PC-9 (cell line): ENCODE data around the gene HOXD3. TPM values are rescaled to one million over a fixed set of nuclear protein-coding genes. Genes with fewer than 3 reads are reported as not detected.
A peak's percentile ranks its signal among the peaks of the same experiment; 100 is the strongest.

Source experiments
- BruUV-seq: library from RNA; stranded (reverse); fragments of 400-500 nt; replicated peaks from 2 replicates; lab custom pipeline; 2021; lab: Mats Ljungman, UMichigan
- CTCF ChIA-PET: fragments of 300-600 bp; sonication (Branson Sonifier 250); formaldehyde crosslinking; loops from one replicate; lab custom pipeline; 2022; ENCODE audit warnings: antibody characterized with exemption; lab: Charles Lee
- POLR2A ChIA-PET: fragments of 300-600 bp; sonication (Branson Sonifier 250); formaldehyde crosslinking; loops from one replicate; lab custom pipeline; 2022; ENCODE audit warnings: antibody characterized with exemption; ENCODE audit not compliant: unreplicated experiment; lab: Charles Lee
- DNase-seq, 2 experiments: peaks; one replicate each; pipeline versions ENCODE4 v3.0.0 to v3.0.0-alpha.2; 2015 to 2022; ENCODE audit warnings: mixed read lengths in 1 of 2
- H2AFZ ChIP-seq: fragments of 200-600 bp; sonication (generic); 2 replicates; pipeline ENCODE4 v1.8.1; 2017; ENCODE audit warnings: antibody characterized with exemption
- H3F3A ChIP-seq: fragments of 200-600 bp; sonication (generic); 2 replicates; pipeline ENCODE4 v1.8.1; 2017; ENCODE audit warnings: antibody characterized with exemption, mild to moderate bottlenecking, low read depth; ENCODE audit not compliant: insufficient read depth
- H3K27ac ChIP-seq: fragments of 200-600 bp; sonication (generic); 2 replicates; pipeline ENCODE4 v1.6.1; 2016; ENCODE audit warnings: mixed run types
- H3K27me3 ChIP-seq: fragments of 200-600 bp; sonication (generic); 2 replicates; pipeline ENCODE4 v1.6.1; 2016; ENCODE audit warnings: low read depth, mixed run types; ENCODE audit not compliant: insufficient read depth
- H3K36me3 ChIP-seq: fragments of 200-600 bp; sonication (generic); 2 replicates; pipeline ENCODE4 v1.6.1; 2016; ENCODE audit warnings: low read depth, mixed run types
- H3K4me1 ChIP-seq: fragments of 200-600 bp; sonication (generic); replicated peaks from 2 replicates; pipeline ENCODE4 v1.6.1; 2016; ENCODE audit warnings: mixed run types; ENCODE audit not compliant: insufficient read depth
- H3K4me2 ChIP-seq: fragments of 200-600 bp; sonication (generic); 2 replicates; pipeline ENCODE4 v1.6.1; 2017; ENCODE audit warnings: mixed run types
- H3K4me3 ChIP-seq: fragments of 200-600 bp; sonication (generic); 2 replicates; pipeline ENCODE4 v1.6.1; 2016; ENCODE audit warnings: mixed run types
- H3K79me2 ChIP-seq: fragments of 200-600 bp; sonication (generic); 2 replicates; pipeline ENCODE4 v1.6.1; 2017; ENCODE audit warnings: low read depth, mixed run types
- H3K9me2 ChIP-seq: fragments of 200-600 bp; sonication (generic); 2 replicates; pipeline ENCODE4 v1.8.1; 2017; ENCODE audit warnings: mild to moderate bottlenecking; ENCODE audit not compliant: insufficient read depth
- H3K9me3 ChIP-seq: fragments of 200-600 bp; sonication (generic); 2 replicates; pipeline ENCODE4 v1.8.1; 2016; ENCODE audit warnings: low read depth; ENCODE audit not compliant: insufficient read depth
- H4K20me1 ChIP-seq: fragments of 200-600 bp; sonication (generic); 2 replicates; pipeline ENCODE4 v1.8.1; 2017; ENCODE audit not compliant: insufficient read depth
- EZH2 ChIP-seq: fragments of 200-600 bp; sonication (generic); IDR thresholded peaks from 2 replicates; pipeline ENCODE4 v1.8.0; 2017; ENCODE audit warnings: antibody characterized with exemption, low read depth
- intact Hi-C: fragments of 100-400 bp; cut with micrococcal nuclease; formaldehyde crosslinking; loops from one replicate; pipeline ENCODE4 v1.10.0; 2022; ENCODE audit not compliant: unreplicated experiment
- total RNA-seq: library from RNA; stranded (reverse); gene quantifications from 2 replicates; pipeline ENCODE4 v1.2.3, GENCODE V29; 2021
- TF ChIP-seq, protein P1 (sequence below): fragments of 200-600 bp; sonication (generic); conservative IDR thresholded peaks from 2 replicates; pipeline ENCODE4 v1.6.1; 2017; ENCODE audit warnings: mixed run types, antibody characterized with exemption, mild to moderate bottlenecking, moderate library complexity

HOXD3 gene
- total RNA-seq, 1 experiment from 2014 or later, result not detected

DNA sequence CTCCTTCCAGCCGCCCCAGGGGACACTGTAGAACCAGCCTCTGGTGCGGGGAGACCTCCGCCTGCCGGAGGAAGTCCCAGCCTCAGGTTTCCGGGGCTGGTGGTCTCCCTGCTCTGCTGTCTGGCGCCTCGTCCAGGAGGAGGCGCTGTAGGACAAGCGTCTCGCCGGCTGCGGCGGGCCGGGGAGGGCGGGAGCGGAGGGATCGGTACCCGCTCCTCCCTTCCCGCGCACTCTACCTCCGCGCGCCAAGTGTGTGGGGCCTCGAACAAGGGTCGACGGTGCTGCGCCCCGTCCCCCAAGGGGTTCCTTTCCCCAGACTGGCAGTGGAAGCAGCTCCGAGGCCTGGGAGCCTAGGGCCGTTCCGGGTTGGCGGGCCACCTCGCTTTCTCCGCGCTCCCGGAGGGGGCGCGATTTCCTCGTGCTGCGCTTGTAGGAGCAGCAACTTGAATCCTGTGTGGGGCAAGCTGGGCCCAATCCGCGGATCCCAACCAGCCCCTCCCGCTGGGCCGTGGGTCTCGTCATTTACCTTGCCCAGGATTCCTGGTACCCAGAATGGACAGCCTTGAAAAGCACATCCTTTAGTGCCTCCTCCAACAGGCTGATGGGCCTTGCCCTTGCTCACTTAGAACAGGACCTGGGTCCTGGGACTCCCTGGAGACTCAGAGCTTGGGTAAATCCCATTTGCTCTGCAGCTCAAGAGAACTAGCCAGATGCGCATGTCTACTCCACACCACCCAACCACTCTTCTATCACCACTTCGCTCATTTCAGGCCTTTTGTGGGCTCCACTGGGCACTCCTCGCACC, 16.4 kb upstream of the HOXD3 start:
- Histone ChIP-seq H3K9me3 (no peaks in the 10 kb centered on the region), H3K27me3 (peaks cover 29% of the 10 kb centered on the region; the same call in 1 of the 2 replicates), H3K79me2 (no peaks in the 10 kb centered on the region), H4K20me1 (no peaks in the 10 kb centered on the region), H3K4me1 (no peaks in the 10 kb centered on the region), H3K27ac (no peak overlapping the region), H2AFZ (no peak overlapping the region), H3F3A (no peaks in the 10 kb centered on the region), H3K4me2 (no peak overlapping the region), H3K4me3 (no peak overlapping the region), H3K36me3 (no peaks in the 10 kb centered on the region), H3K9me2 (no peaks in the 10 kb centered on the region)
- TF ChIP-seq, protein P1, sequence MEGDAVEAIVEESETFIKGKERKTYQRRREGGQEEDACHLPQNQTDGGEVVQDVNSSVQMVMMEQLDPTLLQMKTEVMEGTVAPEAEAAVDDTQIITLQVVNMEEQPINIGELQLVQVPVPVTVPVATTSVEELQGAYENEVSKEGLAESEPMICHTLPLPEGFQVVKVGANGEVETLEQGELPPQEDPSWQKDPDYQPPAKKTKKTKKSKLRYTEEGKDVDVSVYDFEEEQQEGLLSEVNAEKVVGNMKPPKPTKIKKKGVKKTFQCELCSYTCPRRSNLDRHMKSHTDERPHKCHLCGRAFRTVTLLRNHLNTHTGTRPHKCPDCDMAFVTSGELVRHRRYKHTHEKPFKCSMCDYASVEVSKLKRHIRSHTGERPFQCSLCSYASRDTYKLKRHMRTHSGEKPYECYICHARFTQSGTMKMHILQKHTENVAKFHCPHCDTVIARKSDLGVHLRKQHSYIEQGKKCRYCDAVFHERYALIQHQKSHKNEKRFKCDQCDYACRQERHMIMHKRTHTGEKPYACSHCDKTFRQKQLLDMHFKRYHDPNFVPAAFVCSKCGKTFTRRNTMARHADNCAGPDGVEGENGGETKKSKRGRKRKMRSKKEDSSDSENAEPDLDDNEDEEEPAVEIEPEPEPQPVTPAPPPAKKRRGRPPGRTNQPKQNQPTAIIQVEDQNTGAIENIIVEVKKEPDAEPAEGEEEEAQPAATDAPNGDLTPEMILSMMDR, result peak; percentile 44
- no peak for TF ChIP-seq EZH2
- intact Hi-C loops, result loop anchor here (2.0 to 5.0 kb wide), 2 partner anchors 414 to 1007 kb away; no protein-coding TSS in a partner anchor
- CTCF ChIA-PET, result interaction anchor here (0.6 to 1.7 kb wide), 9 partner anchors 254 to 594 kb away, joined by 4 to 23 read pairs (median 6); no protein-coding TSS in a partner anchor
- POLR2A ChIA-PET, result interaction anchor here (0.7 kb wide), 1 partner anchor 1007 kb away, joined by 3 read pairs; no protein-coding TSS in a partner anchor
- DNase-seq, result peak in 1 of 2 experiments; percentile 60
- BruUV-seq, result no TSS peak

DNA sequence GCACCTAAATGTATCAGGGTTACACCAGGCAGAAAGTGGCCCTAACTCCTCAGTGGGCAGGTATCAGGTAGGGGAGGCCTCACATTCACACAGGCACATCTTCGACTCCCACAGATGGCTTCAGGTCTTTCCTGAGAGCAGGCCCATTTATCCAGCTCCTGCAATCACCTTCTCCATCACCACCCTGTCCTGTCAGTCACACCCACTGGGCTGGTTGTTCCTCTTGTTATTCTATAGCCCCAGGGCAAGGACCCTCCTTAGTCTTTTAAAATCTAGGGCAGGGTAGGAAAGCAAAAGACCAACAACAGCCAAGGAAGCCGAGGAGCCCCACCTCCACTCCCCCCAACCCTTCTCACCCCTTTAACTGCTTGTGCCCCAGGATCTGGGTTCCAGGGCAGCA, 14.8 kb upstream of the HOXD3 start:
- intact Hi-C loops, result loop anchor here (5.0 kb wide), 1 partner anchor 1005 kb away; no protein-coding TSS in a partner anchor
- Histone ChIP-seq H3K27me3 (peaks cover 45% of the 10 kb centered on the region), H3K27ac (no peak overlapping the region), H2AFZ (no peak overlapping the region), H4K20me1 (no peaks in the 10 kb centered on the region), H3K4me3 (no peak overlapping the region), H3K79me2 (no peaks in the 10 kb centered on the region), H3K36me3 (no peaks in the 10 kb centered on the region), H3K9me3 (no peaks in the 10 kb centered on the region), H3K4me2 (no peak overlapping the region), H3K9me2 (no peaks in the 10 kb centered on the region), H3K4me1 (no peaks in the 10 kb centered on the region), H3F3A (no peaks in the 10 kb centered on the region)
- POLR2A ChIA-PET, result no interaction called here
- CTCF ChIA-PET, result no interaction called here
- DNase-seq, result no peak
- TF ChIP-seq EZH2, result no peak
- TF ChIP-seq, protein P1, result no peak
- no TSS peak for BruUV-seq

DNA sequence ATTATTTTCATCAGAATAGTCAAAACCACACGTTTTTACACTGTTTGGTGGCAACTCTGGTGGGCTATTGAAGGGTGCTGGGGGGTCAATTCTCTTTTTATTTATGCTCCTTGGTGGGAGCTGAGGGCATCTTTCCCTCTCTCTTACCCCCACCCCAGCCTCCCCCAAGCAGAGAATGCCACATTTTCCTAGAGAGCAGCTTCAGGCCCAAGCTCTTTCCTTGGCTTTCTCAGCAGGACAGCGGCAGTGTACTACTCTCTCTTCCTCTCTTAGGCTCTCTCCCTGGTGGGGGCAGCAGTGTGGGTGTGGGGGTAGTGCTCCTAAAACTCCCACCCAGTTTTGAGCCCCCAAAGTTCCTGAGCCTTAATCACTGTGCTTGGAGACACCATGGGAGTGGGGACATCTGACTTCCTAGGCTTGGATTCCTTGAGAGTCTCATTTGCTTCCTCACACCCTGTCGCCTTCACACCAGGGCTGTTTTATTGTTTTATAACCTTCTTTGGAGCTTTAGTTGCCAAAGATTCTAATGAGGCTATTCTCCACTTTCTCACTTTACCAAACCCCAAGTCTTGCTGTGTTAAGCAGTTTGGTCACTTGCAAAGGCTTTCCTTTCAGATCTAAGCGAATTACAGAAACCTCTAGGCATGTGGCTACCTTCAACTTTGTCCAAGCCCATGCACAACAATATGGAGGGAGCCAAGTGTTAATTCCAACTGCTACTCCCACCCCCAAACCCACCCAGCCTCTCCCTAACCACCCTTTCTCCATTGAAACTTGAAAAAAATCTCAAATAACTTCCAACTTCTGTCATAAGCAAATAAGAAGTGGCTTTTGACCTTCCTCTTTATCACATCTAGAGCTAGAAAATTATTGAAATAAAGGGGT, 11.8 kb upstream of the HOXD3 start:
- Histone ChIP-seq H3K36me3 (no peaks in the 10 kb centered on the region), H4K20me1 (no peaks in the 10 kb centered on the region), H3K27me3 (peaks cover 68% of the 10 kb centered on the region), H2AFZ (no peak overlapping the region), H3K4me1 (no peaks in the 10 kb centered on the region), H3K9me3 (no peaks in the 10 kb centered on the region), H3K27ac (no peak overlapping the region), H3K4me3 (no peak overlapping the region), H3F3A (no peaks in the 10 kb centered on the region), H3K79me2 (no peaks in the 10 kb centered on the region), H3K4me2 (no peak overlapping the region), H3K9me2 (no peaks in the 10 kb centered on the region)
- no TSS peak for BruUV-seq
- POLR2A ChIA-PET, result no interaction called here
- CTCF ChIA-PET, result interaction anchor here (2.0 kb wide), 1 partner anchor 509 kb away, joined by 6 read pairs; no protein-coding TSS in a partner anchor
- TF ChIP-seq, protein P1, result no peak
- no peak for TF ChIP-seq EZH2
- no peak for DNase-seq
- intact Hi-C loops, result no loop called here
